SK-N-MC (cell line): ENCODE results near the gene ORC4.

Experiments used
- EZH2 ChIP-seq: fragments of 200-600 bp; sonication (generic); IDR thresholded peaks from one replicate; pipeline ENCODE4 v1.6.1; 2017; ENCODE audit warnings: antibody characterized with exemption
- FOXP2 ChIP-seq: optimal IDR thresholded peaks from 2 replicates; pipeline ENCODE3; 2011; ENCODE audit warnings: mild to moderate bottlenecking, moderate library complexity; ENCODE audit not compliant: insufficient read depth; ENCODE audit errors: extremely low read length, control extremely low read depth
- POLR2AphosphoS5 ChIP-seq: IDR thresholded peaks from 2 replicates; pipeline ENCODE4 v1.6.1; 2012; ENCODE audit warnings: mild to moderate bottlenecking, low read depth, low read length, borderline replicate concordance

GRCh38 chr2:147977679-147978078 lies 42.9 kb downstream of the ORC4 start:
- TF ChIP-seq EZH2 (no peak), FOXP2 (no peak), POLR2AphosphoS5 (no peak)
